K562 (cell line): ENCODE data around the gene UBE2D2. TPM values are rescaled to one million over a fixed set of nuclear protein-coding genes. Genes with fewer than 3 reads are reported as not detected.
A peak's percentile ranks its signal among the peaks of the same experiment; 100 is the strongest.

Experiments used
- CBX2 ChIP-seq: fragments of 200-600 bp; sonication (generic); IDR thresholded peaks from one replicate; pipeline ENCODE4 v1.6.1; 2012; ENCODE audit warnings: mild to moderate bottlenecking, low read length, inconsistent platforms; ENCODE audit not compliant: insufficient read depth, poor library complexity, severe bottlenecking
- CCAR2 ChIP-seq: fragments of 200-400 bp; formaldehyde crosslinking; IDR thresholded peaks from 2 replicates; pipeline ENCODE4 v1.6.1; 2017; ENCODE audit warnings: mild to moderate bottlenecking, low read depth, low read length
- ERF ChIP-seq: fragments of 450-650 bp; formaldehyde crosslinking; IDR thresholded peaks from 2 replicates; pipeline ENCODE4 v1.4.0; 2020; ENCODE audit warnings: mild to moderate bottlenecking, mixed read lengths
- ETV5 ChIP-seq: sonication (generic); formaldehyde crosslinking; IDR thresholded peaks from 2 replicates; pipeline ENCODE4 v1.4.0; 2020; ENCODE audit warnings: low read depth, mild to moderate bottlenecking, missing genetic modification reagents
- KAT7 ChIP-seq: sonication (generic); formaldehyde crosslinking; IDR thresholded peaks from 2 replicates; pipeline ENCODE4 v1.8.0; 2022; ENCODE audit warnings: missing genetic modification reagents, mild to moderate bottlenecking, borderline replicate concordance
- KAT8 ChIP-seq: fragments of 450-650 bp; IDR thresholded peaks from 2 replicates; pipeline ENCODE4 v1.6.1; 2016; ENCODE audit warnings: low read depth, mild to moderate bottlenecking
- MCM3 ChIP-seq: fragments of 450-650 bp; IDR thresholded peaks from 2 replicates; pipeline ENCODE4 v1.6.1; 2016
- POLR2AphosphoS5 ChIP-seq: IDR thresholded peaks from 2 replicates; pipeline ENCODE4 v1.6.1; 2011; ENCODE audit warnings: mild to moderate bottlenecking, low read depth, low read length, moderate library complexity; ENCODE audit not compliant: control insufficient read depth, insufficient read depth
- PPARD ChIP-seq: fragments of 250-450 bp; sonication (Bioruptor Pico); IDR thresholded peaks from 2 replicates; pipeline ENCODE4 v1.8.0; 2022; ENCODE audit warnings: inconsistent platforms, mild to moderate bottlenecking, moderate library complexity
- RAD51 ChIP-seq: fragments of 450-650 bp; IDR thresholded peaks from 2 replicates; pipeline ENCODE4 v1.7.1; 2016; ENCODE audit warnings: low read depth, mild to moderate bottlenecking, borderline replicate concordance
- TAF9B ChIP-seq: fragments of 450-650 bp; IDR thresholded peaks from 2 replicates; pipeline ENCODE4 v1.6.1; 2018; ENCODE audit warnings: mild to moderate bottlenecking; ENCODE audit not compliant: partially characterized antibody
- ZFP1 ChIP-seq: fragments of 450-650 bp; formaldehyde crosslinking; IDR thresholded peaks from 2 replicates; pipeline ENCODE4 v1.4.0; 2020; ENCODE audit warnings: mild to moderate bottlenecking, mixed read lengths
- ZNF586 ChIP-seq: fragments of 450-650 bp; formaldehyde crosslinking; conservative IDR thresholded peaks from 2 replicates; pipeline ENCODE4 v1.4.0; 2020; ENCODE audit warnings: mild to moderate bottlenecking, moderate library complexity
- ZNF695 ChIP-seq: fragments of 450-650 bp; formaldehyde crosslinking; IDR thresholded peaks from 2 replicates; pipeline ENCODE4 v1.4.0; 2020; ENCODE audit warnings: mild to moderate bottlenecking, moderate library complexity
- ZNF830 ChIP-seq: fragments of 250-450 bp; sonication (Bioruptor Pico); IDR thresholded peaks from 2 replicates; pipeline ENCODE4 v1.5.0; 2021; ENCODE audit warnings: mild to moderate bottlenecking
- polyA plus RNA-seq, 8 experiments: library from polyadenylated mRNA; depleted of rRNA in 4 of 8; stranded (reverse) in 5 of 8; unstranded in 3 of 8; fragments of >200 nt; fragmentation: Nextera tagmentation in 2 of 8; fragmentation: Illumina TruSeq in 1 of 8; extraction: Ambion mirVana in 2 of 8; extraction: Trizol in 1 of 8; gene quantifications; 2 replicates each; pipeline versions ENCODE4 v1.2.1 to v1.2.3, GENCODE V29; 2011 to 2014; ENCODE audit warnings: inconsistent platforms in 1 of 8, missing spikeins in 1 of 8
- total RNA-seq, 7 experiments: library from RNA; depleted of rRNA in 6 of 7; stranded (reverse); fragments of >200 nt in 6 of 7; fragmentation: Illumina TruSeq in 2 of 7; extraction: Trizol in 2 of 7; gene quantifications; 2 replicates each; pipeline versions ENCODE4 v1.2.1 to v1.2.3, GENCODE V29; 2011 to 2021; ENCODE audit warnings: low replicate concordance in 1 of 7
- TF ChIP-seq, protein P1 (sequence below), 3 experiments: IDR thresholded peaks in 2 of 3; conservative IDR thresholded peaks in 1 of 3; 2 replicates each; pipeline ENCODE4 v1.5.1; 2011 to 2012; ENCODE audit warnings: low read length in 3 of 3, mild to moderate bottlenecking in 3 of 3, control low read depth in 2 of 3, improper control_type of control experiment in 1 of 3, inconsistent platforms in 1 of 3, low read depth in 1 of 3, mixed read lengths in 1 of 3, moderate library complexity in 1 of 3; ENCODE audit not compliant: insufficient read depth in 2 of 3
- TF ChIP-seq, protein P2 (sequence below): sonication (generic); formaldehyde crosslinking; IDR thresholded peaks from 2 replicates; pipeline ENCODE4 v1.8.0; 2023; ENCODE audit warnings: mild to moderate bottlenecking, missing genetic modification reagents
- TF ChIP-seq, protein P3 (sequence below): fragments of 250-450 bp; sonication (Bioruptor Pico); IDR thresholded peaks from 2 replicates; pipeline ENCODE4 v1.9.0; 2021; ENCODE audit warnings: mild to moderate bottlenecking
- TF ChIP-seq, protein P4 (sequence below): fragments of 450-650 bp; IDR thresholded peaks from 2 replicates; pipeline ENCODE4 v1.7.0; 2016; ENCODE audit warnings: borderline replicate concordance
- TF ChIP-seq, protein P5 (sequence below): fragments of 250-450 bp; sonication (Bioruptor Pico); IDR thresholded peaks from 2 replicates; pipeline ENCODE4 v1.8.0; 2022; ENCODE audit warnings: inconsistent platforms, mild to moderate bottlenecking, moderate library complexity, borderline replicate concordance

Gene UBE2D2
- total and polyA plus RNA-seq, 9 of the 15 experiments (the other 6 are each of a cell fraction or from before 2014, with no cell fraction given), result 53.6 to 198 (median 122) TPM

DNA sequence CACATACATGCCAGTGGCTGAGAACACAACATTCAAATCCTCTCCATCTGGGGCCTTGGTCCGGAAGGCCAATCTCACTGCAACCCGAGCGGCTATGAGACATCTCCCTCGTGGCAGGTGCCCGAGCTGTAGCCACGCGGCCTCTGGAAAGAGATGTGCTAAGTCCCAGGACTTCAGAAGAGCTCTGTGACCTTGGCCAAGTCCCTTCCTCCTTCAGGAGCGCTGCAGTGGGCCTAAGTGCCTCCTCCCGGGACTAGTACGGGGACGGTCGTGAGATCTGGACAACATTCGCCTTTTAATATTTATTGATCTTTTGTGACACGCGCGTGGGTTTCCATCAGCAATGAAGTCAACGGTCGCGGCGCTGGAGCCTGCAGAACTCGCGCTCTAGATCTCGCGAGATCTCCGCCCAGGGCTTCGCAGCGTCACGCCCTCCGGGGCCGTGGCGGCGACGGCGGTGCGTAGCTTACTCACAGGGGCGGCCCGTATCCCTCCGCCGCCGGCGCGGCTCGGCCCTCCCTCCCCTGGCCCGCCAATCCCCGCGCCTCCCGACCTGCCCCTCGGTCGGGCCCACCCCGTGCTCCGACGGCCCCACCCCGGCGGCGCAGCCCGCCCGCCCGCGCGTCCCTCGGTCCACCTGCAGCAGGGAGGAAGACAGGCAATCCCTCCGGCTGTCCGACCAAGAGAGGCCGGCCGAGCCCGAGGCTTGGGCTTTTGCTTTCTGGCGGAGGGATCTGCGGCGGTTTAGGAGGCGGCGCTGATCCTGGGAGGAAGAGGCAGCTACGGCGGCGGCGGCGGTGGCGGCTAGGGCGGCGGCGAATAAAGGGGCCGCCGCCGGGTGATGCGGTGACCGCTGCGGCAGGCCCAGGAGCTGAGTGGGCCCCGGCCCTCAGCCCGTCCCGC, at the start of gene UBE2D2 (continued):
- TF ChIP-seq, protein P1, sequence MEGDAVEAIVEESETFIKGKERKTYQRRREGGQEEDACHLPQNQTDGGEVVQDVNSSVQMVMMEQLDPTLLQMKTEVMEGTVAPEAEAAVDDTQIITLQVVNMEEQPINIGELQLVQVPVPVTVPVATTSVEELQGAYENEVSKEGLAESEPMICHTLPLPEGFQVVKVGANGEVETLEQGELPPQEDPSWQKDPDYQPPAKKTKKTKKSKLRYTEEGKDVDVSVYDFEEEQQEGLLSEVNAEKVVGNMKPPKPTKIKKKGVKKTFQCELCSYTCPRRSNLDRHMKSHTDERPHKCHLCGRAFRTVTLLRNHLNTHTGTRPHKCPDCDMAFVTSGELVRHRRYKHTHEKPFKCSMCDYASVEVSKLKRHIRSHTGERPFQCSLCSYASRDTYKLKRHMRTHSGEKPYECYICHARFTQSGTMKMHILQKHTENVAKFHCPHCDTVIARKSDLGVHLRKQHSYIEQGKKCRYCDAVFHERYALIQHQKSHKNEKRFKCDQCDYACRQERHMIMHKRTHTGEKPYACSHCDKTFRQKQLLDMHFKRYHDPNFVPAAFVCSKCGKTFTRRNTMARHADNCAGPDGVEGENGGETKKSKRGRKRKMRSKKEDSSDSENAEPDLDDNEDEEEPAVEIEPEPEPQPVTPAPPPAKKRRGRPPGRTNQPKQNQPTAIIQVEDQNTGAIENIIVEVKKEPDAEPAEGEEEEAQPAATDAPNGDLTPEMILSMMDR (IDR thresholded peaks at IDR 0.05 in 2 of 3, conservative IDR thresholded peaks at IDR 0.05 in 1 of 3; ENCODE audit: insufficient read depth in 2 of 3, low read depth in 1 of 3, low read length in 3 of 3), result 0 out of 6 replicates have a peak, but pooled peaks of 1 of the 3 experiments have one; percentile 17
- TF ChIP-seq ETV5 (CRISPR knock-in tag) (0 out of 2 replicates have a peak, but pooled peaks have one; percentile 19), CBX2 (no peak), TAF9B (peak; percentile 42), ZNF695 (CRISPR knock-in tag) (peak; percentile 52; the same call in 1 of the 2 replicates), ZNF586 (0 out of 2 replicates have a peak, but pooled peaks have one; percentile 31), POLR2AphosphoS5 (peak; percentile 26), KAT7 (CRISPR knock-in tag) (peak; percentile 95), CCAR2 (no peak), MCM3 (no peak), ZFP1 (CRISPR knock-in tag) (no peak), PPARD (CRISPR knock-in tag) (no peak), RAD51 (no peak), ERF (0 out of 2 replicates have a peak, but pooled peaks have one; percentile 38), ZNF830 (CRISPR knock-in tag) (no peak), KAT8 (no peak)
- TF ChIP-seq, protein P2, sequence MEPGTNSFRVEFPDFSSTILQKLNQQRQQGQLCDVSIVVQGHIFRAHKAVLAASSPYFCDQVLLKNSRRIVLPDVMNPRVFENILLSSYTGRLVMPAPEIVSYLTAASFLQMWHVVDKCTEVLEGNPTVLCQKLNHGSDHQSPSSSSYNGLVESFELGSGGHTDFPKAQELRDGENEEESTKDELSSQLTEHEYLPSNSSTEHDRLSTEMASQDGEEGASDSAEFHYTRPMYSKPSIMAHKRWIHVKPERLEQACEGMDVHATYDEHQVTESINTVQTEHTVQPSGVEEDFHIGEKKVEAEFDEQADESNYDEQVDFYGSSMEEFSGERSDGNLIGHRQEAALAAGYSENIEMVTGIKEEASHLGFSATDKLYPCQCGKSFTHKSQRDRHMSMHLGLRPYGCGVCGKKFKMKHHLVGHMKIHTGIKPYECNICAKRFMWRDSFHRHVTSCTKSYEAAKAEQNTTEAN (CRISPR knock-in tag), result no peak
- TF ChIP-seq, protein P3, sequence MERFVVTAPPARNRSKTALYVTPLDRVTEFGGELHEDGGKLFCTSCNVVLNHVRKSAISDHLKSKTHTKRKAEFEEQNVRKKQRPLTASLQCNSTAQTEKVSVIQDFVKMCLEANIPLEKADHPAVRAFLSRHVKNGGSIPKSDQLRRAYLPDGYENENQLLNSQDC, result peak; percentile 88
- TF ChIP-seq, protein P4, sequence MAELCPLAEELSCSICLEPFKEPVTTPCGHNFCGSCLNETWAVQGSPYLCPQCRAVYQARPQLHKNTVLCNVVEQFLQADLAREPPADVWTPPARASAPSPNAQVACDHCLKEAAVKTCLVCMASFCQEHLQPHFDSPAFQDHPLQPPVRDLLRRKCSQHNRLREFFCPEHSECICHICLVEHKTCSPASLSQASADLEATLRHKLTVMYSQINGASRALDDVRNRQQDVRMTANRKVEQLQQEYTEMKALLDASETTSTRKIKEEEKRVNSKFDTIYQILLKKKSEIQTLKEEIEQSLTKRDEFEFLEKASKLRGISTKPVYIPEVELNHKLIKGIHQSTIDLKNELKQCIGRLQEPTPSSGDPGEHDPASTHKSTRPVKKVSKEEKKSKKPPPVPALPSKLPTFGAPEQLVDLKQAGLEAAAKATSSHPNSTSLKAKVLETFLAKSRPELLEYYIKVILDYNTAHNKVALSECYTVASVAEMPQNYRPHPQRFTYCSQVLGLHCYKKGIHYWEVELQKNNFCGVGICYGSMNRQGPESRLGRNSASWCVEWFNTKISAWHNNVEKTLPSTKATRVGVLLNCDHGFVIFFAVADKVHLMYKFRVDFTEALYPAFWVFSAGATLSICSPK, result no peak
- TF ChIP-seq, protein P5, sequence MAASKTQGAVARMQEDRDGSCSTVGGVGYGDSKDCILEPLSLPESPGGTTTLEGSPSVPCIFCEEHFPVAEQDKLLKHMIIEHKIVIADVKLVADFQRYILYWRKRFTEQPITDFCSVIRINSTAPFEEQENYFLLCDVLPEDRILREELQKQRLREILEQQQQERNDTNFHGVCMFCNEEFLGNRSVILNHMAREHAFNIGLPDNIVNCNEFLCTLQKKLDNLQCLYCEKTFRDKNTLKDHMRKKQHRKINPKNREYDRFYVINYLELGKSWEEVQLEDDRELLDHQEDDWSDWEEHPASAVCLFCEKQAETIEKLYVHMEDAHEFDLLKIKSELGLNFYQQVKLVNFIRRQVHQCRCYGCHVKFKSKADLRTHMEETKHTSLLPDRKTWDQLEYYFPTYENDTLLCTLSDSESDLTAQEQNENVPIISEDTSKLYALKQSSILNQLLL (CRISPR knock-in tag), result no peak
